NCI-H2171 (cell line): Measurements from ENCODE around the gene ACSL6.

Source experiments
- DNase-seq: peaks from one replicate; lab custom pipeline; 2025; lab: John Stamatoyannopoulos, UW

Gene ACSL6

GRCh38 chr5:132011622-132012343, at the start of gene ACSL6:
Gene ACSL6, minus strand, starts transcription at chr5:132011658. Its CDS starts 105 bp downstream, at chr5:132011553.
- DNase-seq, result no peak

GRCh38 chr5:132060501-132061161, 49.2 kb upstream of the ACSL6 start, which contains the start of gene IL3:
Gene IL3, plus strand, starts transcription at chr5:132060655. Its CDS starts 52 bp downstream, at chr5:132060707.
- DNase-seq, result no peak

- DNase-seq, result no peak
These were observed 48.4 kb upstream of the ACSL6 start for GRCh38 chr5:132059696-132060500.

GRCh38 chr5:132059043-132059695, 47.7 kb upstream of the ACSL6 start:
- DNase-seq, result no peak

- DNase-seq, result no peak
These were observed 47.2 kb upstream of the ACSL6 start for GRCh38 chr5:132058646-132059042.

- no peak for DNase-seq
These were observed 46.2 kb upstream of the ACSL6 start for GRCh38 chr5:132057498-132058255.

- no peak for DNase-seq
These were observed 45.4 kb upstream of the ACSL6 start for GRCh38 chr5:132056610-132057497.

GRCh38 chr5:132055808-132056609, 44.6 kb upstream of the ACSL6 start:
- DNase-seq, result no peak

- peak; percentile 80 for DNase-seq
These were observed 44.0 kb upstream of the ACSL6 start for GRCh38 chr5:132055441-132055807.

- no peak for DNase-seq
These were observed 43.4 kb upstream of the ACSL6 start for GRCh38 chr5:132054697-132055440.

- no peak for DNase-seq
These were observed 42.7 kb upstream of the ACSL6 start for GRCh38 chr5:132054031-132054696.

- no peak for DNase-seq
These were observed 42.0 kb upstream of the ACSL6 start for GRCh38 chr5:132053483-132053882.

- DNase-seq, result no peak
These were observed 41.1 kb upstream of the ACSL6 start for GRCh38 chr5:132052520-132052919.

- peak; percentile 34 for DNase-seq
These were observed 39.4 kb upstream of the ACSL6 start for GRCh38 chr5:132050661-132051552.

GRCh38 chr5:132050136-132050535, 38.7 kb upstream of the ACSL6 start:
- DNase-seq, result no peak

GRCh38 chr5:132049559-132049958, 38.1 kb upstream of the ACSL6 start:
- DNase-seq, result no peak

GRCh38 chr5:132049093-132049492, 37.6 kb upstream of the ACSL6 start:
- no peak for DNase-seq
